Prostate gland (tissue), 2 donors: ENCODE measurements around the gene SLC16A10. TPM values are rescaled to one million over a fixed set of nuclear protein-coding genes. Genes with fewer than 3 reads are reported as not detected.

Experiments
- DNase-seq: peaks from one replicate; pipeline ENCODE4 v3.0.0-alpha.2; 2019; ENCODE audit warnings: low spot score
- H3K27ac ChIP-seq, 2 donors: fragments of 200-600 bp; sonication (generic); 2 replicates each; pipeline ENCODE4 v1.5.1; 2017 to 2019
- H3K27me3 ChIP-seq: fragments of 200-600 bp; sonication (generic); replicated peaks from 2 replicates; pipeline ENCODE4 v1.5.1; 2019; ENCODE audit not compliant: insufficient read depth
- H3K36me3 ChIP-seq, 2 donors: fragments of 200-600 bp; sonication (generic); 1 replicate in 1 of 2; 2 replicates in 1 of 2; pipeline versions ENCODE4 v1.5.1 to v1.8.1; 2017 to 2019
- H3K4me1 ChIP-seq: fragments of 200-600 bp; sonication (generic); replicated peaks from 2 replicates; pipeline ENCODE4 v1.5.1; 2019
- H3K4me3 ChIP-seq, 2 donors: fragments of 200-600 bp; sonication (generic); 2 replicates each; pipeline ENCODE4 v1.5.1; 2017 to 2019
- H3K9me3 ChIP-seq: fragments of 200-600 bp; sonication (generic); 2 replicates; pipeline ENCODE4 v1.5.1; 2017
- POLR2A ChIP-seq: fragments of 450-650 bp; IDR thresholded peaks from one replicate; pipeline ENCODE4 v1.6.1; 2016; ENCODE audit warnings: antibody characterized with exemption, mild to moderate bottlenecking
- POLR2AphosphoS5 ChIP-seq: sonication (generic); formaldehyde crosslinking; IDR thresholded peaks from one replicate; pipeline ENCODE4 v1.6.1; 2017; ENCODE audit warnings: antibody characterized with exemption
- WGBS: methylation state at CpG from one replicate; pipeline ENCODE4 v1.1.5; 2018; 5-methylcytosine and 5-hydroxymethylcytosine counted together
- intact Hi-C: fragments of 100-400 bp; cut with DNase I; formaldehyde crosslinking; loops from one replicate; pipeline ENCODE4 v1.14.2; 2022
- total RNA-seq, 2 donors: library from RNA; depleted of rRNA; stranded (reverse); fragments of >200 nt; gene quantifications; one replicate each; pipeline ENCODE4 v1.1.0, GENCODE V29; 2016
- TF ChIP-seq, protein P1 (sequence below), 4 experiments: fragments of 200-600 bp in 2 of 4; fragments of 450-650 bp in 2 of 4; sonication (generic) in 2 of 4; IDR thresholded peaks; 1 replicate in 3 of 4; 2 replicates in 1 of 4; pipeline ENCODE4 v1.5.1; 2016 to 2019; ENCODE audit warnings: antibody characterized with exemption in 4 of 4, mild to moderate bottlenecking in 2 of 4, moderate library complexity in 2 of 4

SLC16A10 gene
- total RNA-seq, 2 donors from 2014 or later: 11.5 to 12.5 TPM

DNA sequence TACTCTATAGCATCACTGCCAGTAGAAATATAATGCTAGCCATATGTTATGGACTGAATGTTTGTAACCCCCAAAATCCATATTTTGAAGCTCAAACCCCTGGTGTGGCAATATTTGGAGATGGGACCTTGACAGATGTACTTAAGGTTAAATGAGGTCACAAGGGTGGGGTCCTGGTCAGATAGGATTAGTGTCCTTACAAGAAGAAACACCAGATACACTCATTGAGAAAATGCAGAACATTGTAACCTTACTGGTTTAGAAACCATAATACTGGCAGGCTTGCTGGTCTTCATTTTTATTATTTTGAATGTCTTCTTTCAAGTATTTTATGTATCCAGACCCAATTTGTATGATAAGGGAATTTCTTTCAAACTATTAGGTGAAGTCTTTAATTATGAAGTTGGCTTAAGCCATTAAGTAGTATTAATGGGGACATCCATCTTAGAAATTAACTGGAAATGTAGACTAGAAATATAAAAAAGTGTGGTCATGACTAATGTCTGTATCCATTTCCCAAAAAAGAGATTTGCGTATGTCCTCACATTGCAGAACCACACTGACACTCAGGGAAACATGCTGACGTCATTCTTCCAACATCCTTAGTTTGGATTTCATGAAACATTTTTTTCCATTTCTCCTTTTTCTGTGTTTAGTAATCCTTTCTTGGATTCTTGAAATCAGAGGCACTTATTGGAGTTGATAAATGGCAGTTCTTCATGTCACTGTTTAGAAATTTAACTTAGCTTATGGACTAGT is 32.4 kb downstream of the SLC16A10 start:
- WGBS: 85% methylated on average over 2 of the region's 2 CpGs
- H3K36me3 ChIP-seq: no peaks in the 10 kb centered on the region
- TF ChIP-seq POLR2AphosphoS5: no peak
- no peak for TF ChIP-seq POLR2A
- TF ChIP-seq, protein P1, sequence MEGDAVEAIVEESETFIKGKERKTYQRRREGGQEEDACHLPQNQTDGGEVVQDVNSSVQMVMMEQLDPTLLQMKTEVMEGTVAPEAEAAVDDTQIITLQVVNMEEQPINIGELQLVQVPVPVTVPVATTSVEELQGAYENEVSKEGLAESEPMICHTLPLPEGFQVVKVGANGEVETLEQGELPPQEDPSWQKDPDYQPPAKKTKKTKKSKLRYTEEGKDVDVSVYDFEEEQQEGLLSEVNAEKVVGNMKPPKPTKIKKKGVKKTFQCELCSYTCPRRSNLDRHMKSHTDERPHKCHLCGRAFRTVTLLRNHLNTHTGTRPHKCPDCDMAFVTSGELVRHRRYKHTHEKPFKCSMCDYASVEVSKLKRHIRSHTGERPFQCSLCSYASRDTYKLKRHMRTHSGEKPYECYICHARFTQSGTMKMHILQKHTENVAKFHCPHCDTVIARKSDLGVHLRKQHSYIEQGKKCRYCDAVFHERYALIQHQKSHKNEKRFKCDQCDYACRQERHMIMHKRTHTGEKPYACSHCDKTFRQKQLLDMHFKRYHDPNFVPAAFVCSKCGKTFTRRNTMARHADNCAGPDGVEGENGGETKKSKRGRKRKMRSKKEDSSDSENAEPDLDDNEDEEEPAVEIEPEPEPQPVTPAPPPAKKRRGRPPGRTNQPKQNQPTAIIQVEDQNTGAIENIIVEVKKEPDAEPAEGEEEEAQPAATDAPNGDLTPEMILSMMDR (IDR thresholded peaks at IDR 0.05): no peak
- H3K27me3 ChIP-seq: no peaks in the 10 kb centered on the region
- intact Hi-C loops: no loop called here
- no peaks in the 10 kb centered on the region for H3K9me3 ChIP-seq
- H3K4me3 ChIP-seq: no peak overlapping the region
- H3K4me1 ChIP-seq: no peaks in the 10 kb centered on the region
- no peak overlapping the region for H3K27ac ChIP-seq
- DNase-seq: no peak

DNA sequence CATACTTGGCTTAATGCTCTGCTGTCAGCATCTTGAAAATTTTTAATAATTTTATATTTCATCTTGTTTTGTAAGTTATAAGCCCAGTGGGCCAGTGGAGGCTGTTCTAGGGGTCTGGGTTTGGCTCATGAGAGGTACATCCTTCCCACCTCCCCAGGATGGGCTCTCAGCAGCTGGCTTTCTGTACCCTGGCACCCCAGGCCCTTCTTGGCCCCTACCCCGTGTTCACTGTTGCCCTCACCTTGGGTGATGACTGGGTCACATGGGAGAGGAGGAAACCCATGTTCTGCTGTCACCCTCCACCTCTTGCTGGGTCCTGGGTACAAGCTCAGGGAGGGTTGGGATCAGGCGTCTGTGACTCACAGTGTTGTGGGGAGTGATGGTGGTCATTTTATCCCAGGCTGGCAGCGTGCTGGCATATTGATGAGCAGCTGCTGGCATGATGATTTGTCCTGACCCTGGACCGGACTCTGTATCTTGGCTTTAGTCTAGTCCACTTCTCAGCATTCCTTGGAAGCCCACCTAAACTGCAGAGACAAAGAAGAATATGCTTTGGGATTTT is 34.6 kb downstream of the SLC16A10 start:
- H3K27ac ChIP-seq: no peak overlapping the region
- no peaks in the 10 kb centered on the region for H3K27me3 ChIP-seq
- intact Hi-C loops: no loop called here
- no peaks in the 10 kb centered on the region for H3K36me3 ChIP-seq
- no peaks in the 10 kb centered on the region for H3K4me1 ChIP-seq
- no peak for DNase-seq
- no peaks in the 10 kb centered on the region for H3K9me3 ChIP-seq
- H3K4me3 ChIP-seq: no peak overlapping the region
- TF ChIP-seq POLR2AphosphoS5 (no peak), POLR2A (no peak)
- TF ChIP-seq, protein P1 (IDR thresholded peaks at IDR 0.05): no peak
- 97% methylated on average over 4 of the region's 4 CpGs for WGBS

DNA sequence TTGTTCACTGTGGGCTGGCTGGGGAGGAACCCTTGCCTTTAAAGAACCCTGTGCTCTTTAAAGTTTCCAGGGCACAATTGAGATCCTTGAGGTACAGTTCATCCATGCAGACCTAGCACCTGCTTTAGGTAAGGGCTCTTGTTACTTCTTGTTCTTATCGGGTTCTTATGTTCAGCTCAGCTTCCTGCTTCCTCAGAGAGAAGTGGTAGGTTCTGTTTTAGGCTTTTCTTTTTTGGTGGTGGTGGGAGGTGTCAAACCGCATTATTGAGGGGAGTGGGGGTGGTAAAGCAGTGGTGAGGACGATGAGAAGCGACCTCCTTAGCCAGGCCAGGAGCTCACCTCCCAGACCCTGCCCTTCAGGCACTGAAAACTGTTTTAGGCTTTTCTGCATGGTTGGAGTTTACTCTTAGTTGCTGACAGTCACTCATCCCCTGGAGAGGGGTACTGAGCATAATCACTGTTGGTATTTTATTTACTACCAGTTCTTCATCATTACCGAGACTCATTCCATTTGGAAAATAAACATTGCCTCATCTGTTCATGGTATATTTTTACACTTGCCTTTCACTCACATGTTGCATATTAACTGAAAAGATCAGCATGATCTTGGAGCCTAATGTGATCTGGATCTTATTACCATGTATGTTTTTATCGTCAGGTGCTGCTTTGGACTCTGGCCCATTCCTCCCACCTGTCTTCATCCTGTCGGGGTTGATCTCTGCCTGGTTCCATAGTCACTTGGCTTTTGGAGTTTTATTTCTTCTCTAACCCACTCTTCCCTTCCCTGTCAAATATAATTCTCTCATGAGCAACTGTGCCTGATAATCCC is 35.4 kb downstream of the SLC16A10 start:
- Histone ChIP-seq H3K36me3 (no peaks in the 10 kb centered on the region), H3K27me3 (no peaks in the 10 kb centered on the region), H3K4me1 (no peaks in the 10 kb centered on the region), H3K9me3 (no peaks in the 10 kb centered on the region), H3K4me3 (no peak overlapping the region), H3K27ac (no peak overlapping the region)
- 68% methylated on average over 7 of the region's 7 CpGs for WGBS
- TF ChIP-seq POLR2AphosphoS5: no peak
- TF ChIP-seq, protein P1 (IDR thresholded peaks at IDR 0.05): no peak
- no peak for TF ChIP-seq POLR2A
- no peak for DNase-seq
- intact Hi-C loops: no loop called here

DNA sequence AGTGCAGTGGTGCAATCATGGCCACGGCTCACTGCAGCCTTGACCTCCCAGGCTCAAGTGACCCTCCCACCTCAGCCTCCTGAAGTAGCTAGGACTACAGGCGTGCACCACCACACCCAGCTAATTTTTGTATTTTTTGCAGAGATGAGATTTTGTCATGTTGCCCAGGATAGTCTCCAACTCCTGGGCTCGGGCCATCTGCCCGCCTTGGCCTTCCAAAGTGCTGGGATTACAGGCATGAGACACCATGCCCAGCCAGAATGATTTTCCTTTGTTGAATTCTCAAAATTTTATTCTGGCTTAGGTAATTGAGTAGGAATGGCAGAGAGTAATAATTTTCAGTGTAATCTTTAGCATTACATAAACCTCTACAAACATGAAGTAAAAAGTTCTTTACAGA is 37.1 kb downstream of the SLC16A10 start:
- no peak for TF ChIP-seq POLR2A
- no peak for TF ChIP-seq POLR2AphosphoS5
- TF ChIP-seq, protein P1 (IDR thresholded peaks at IDR 0.05): no peak
- H3K4me1 ChIP-seq: no peaks in the 10 kb centered on the region
- no peak overlapping the region for H3K4me3 ChIP-seq
- no peaks in the 10 kb centered on the region for H3K9me3 ChIP-seq
- WGBS: 93% methylated on average over 4 of the region's 4 CpGs
- no peaks in the 10 kb centered on the region for H3K36me3 ChIP-seq
- no peak overlapping the region for H3K27ac ChIP-seq
- intact Hi-C loops: no loop called here
- DNase-seq: no peak
- no peaks in the 10 kb centered on the region for H3K27me3 ChIP-seq
